ENCODE data around the gene TTBK1.
"Not testable (repeated sequence)": the region's sequence is repeated elsewhere in the genome, so short reads cannot be mapped to it uniquely, and the experiment has no call there.

TTBK1 gene

DNA sequence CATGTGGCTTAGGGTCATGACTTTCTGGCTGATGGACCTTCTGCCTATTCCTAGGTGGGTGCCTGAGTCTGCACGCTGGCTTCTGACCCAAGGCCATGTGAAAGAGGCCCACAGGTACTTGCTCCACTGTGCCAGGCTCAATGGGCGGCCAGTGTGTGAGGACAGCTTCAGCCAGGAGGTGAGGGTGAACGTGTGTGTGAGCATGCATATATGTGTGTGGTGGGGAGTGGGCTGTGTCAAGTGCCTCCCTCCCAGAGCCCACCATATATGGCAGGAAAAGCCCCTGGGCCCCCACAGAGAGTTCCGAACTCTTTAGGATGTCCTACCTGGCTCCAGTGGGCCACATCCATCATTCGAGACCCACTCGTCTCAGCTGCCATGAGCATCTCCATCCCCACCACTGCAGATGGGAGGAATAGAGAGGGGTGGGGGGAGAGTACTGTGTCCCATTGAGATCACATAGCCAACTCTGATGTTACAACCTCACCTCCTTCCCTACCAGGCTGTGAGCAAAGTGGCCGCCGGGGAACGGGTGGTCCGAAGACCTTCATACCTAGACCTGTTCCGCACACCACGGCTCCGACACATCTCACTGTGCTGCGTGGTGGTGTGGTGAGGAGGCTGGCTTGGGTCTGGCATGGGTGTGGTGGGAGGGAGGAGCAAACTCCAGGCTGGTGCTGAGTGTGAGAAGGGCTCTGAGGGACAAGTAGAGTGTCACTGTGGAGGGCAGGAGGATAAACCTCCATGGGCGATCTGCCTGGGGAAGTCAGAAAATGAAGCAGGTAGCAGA lies 58.0 kb downstream of the TTBK1 start:
- DNase-seq = no peak

DNA sequence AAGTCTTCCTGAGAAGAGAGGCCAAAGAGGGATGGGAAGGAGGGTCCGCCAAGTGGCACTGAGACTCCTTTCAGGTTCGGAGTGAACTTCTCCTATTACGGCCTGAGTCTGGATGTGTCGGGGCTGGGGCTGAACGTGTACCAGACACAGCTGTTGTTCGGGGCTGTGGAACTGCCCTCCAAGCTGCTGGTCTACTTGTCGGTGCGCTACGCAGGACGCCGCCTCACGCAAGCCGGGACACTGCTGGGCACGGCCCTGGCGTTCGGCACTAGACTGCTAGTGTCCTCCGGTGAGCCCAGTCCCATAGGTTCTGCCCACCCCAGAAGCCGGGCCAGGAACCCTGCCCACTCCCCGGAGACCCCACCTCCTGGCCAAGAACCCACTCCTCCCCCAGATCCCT lies 58.8 kb downstream of the TTBK1 start:
- no peak for DNase-seq

DNA sequence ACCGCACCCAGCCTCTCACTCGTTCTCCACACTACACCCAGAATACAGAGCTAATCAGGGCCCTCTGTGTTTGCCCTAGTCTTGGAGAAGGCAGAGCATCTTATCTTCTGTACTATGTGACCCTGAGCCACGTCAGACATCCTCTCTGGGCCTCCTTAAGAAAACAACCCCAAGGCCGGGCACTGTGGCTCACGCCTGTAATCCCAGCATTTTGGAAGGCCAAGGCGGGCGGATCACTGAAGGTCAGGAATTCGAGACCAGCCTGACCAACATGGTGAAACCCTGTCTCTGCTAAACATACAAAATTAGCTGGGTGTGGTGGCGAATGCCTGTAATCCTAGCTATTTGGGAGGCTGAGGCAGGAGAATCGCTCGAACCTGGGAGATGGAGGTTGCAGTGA lies 59.7 kb downstream of the TTBK1 start:
- DNase-seq = not testable (repeated sequence)

- DNase-seq = no peak
Observed at GRCh38 chr6:43303751-43304331, 60.6 kb downstream of the TTBK1 start.

DNA sequence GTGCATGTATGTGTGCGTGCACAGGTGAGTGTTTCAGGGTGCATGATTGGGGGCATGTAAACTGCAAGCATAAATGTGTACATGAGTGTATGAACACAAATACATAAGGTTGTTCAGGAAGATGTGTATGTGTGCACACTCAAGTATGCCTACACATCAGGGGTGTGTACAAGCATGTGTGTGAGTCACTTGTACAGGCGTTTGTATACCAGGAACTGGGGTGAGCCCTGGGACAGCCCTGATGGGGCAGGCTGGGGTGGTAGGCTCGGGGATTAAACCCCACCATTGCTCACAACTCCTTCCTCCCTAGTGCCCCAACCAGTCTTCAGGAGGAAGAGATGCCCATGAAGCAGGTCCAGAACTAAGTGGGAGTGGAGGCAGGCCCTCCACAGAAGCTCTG lies 61.1 kb downstream of the TTBK1 start:
- DNase-seq = no peak

DNA sequence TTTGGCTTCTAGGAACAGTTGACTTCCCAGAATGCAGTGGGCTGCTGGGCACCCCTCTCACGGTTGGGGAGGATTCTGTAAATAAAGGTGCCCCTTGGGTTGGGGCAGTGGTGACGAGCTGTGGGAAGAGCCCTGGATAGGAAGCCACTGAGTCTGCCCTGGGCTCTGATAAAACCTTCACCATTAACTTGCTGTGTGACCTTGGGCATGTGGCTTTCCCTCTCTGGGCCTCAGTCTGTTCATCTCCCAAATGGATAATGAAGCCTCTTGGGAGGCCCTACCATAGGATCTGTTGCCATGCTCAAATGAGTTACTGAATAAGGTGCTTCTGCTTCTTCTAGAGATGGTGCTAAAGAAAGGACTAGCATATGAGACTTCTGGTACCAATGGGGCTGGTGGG lies 61.6 kb downstream of the TTBK1 start:
- no peak for DNase-seq

DNA sequence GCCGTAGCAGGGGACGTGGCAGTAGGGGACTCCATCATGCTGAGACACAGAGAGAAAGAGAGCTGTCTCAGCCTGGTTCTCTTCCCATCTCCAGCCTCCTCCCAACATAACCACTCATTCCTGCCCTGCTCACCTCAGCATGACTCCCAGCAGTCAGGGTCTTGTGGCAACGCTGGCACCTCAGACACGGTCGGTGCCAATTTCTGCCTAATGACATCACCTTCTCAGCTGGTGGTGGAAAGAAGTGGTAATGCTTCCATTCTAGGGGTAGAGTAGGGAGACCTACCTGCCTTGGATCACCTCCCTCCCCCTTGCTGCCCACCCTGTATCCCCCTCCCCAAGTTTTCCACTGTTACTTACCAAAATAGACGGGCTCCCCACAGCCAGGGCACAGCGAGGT lies 62.8 kb downstream of the TTBK1 start:
- no peak for DNase-seq

GRCh38 chr6:43307451-43308100 lies 64.3 kb downstream of the TTBK1 start:
- DNase-seq = no peak

DNA sequence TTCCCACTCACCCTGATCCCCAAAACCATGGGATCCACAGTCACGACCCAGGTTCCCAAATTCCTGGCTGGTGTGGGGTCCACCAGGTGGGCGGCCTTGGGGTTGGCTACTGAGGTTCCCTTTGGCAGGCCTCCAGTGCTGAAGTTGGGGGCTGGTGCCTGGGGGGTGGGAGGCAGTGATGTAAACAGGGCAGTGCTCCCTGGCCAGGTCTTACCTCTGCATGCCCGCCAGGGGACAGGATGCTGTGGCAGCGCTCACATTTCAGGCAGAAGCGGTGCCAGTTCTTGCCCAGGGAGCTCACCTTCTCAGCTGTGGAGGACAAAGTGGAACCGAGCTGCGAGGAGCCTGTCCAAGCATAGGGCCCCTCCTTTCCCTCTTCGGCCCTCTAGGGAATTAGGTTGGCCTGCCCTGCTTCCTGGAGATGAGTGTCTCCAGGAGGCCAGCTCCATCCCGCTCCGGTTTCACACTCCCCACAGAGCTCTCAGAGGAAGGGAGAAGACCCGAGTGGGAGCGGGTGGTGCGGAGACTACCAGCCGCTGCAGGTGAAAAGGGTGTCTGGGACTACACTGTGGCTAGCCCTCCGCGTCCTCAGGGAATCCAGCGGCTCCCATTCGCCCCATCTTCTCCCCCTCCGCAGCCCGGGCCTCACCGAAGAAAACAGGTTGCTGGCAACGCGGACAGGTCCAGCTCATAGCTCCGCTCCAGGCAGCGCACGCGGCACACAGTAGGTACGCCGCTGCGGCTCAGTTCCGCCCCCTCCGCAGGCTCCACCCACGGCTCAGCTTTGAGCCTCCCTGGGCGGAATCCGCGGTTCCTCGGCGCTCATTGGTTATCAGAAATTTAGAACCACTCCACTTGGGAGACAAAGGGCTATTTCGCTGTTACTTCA lies 65.1 kb downstream of the TTBK1 start, which contains the start of gene CRIP3:
Gene CRIP3, minus strand, starts transcription at position 726 of the 889 bp plus-strand sequence. Its CDS starts 34 bp downstream, at position 692.
- DNase-seq = no peak

DNA sequence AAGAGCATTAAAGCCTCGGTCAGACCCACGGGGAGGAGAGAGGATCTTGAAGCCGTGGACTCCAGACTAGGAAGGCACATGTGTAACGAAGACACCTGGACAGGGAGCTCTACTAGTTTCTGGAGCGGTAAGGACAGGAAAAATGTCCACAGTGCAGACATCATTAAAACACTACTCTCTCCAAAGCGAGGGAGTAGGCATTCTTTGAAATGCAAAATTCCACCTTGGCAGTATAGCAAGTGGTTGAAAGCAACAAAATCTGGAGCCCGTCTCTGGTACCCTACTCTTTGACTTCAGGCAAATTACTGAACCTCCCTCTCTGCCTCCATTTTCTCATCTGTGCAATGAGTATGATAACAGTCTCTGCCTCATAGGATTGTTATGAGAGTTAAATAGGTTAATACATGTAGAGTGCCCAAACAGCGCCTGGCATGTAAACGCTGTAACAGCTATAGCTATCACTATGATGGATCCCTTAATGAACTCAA lies 65.8 kb downstream of the TTBK1 start:
- no peak for DNase-seq

DNA sequence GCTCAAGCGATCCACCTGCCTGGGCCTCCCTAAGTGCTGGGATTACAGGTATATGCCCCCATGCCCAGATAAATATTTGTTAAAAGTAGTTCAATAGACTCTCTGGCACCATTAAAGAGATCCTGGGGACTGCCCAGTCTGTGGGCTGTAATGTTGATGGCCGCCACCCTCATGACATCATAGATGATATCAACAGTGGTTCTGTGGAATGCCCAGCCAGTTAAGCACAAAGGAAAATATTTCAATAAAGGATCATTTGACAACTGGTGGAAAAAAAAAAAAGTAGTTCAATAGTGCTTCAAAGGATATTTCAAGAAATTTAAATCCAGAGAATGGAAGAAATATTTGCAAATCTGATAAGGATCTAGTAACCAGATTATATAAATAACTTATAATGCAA lies 66.9 kb downstream of the TTBK1 start:
- DNase-seq = no peak

GRCh38 chr6:43310624-43311023 lies 67.3 kb downstream of the TTBK1 start:
- no peak for DNase-seq

DNA sequence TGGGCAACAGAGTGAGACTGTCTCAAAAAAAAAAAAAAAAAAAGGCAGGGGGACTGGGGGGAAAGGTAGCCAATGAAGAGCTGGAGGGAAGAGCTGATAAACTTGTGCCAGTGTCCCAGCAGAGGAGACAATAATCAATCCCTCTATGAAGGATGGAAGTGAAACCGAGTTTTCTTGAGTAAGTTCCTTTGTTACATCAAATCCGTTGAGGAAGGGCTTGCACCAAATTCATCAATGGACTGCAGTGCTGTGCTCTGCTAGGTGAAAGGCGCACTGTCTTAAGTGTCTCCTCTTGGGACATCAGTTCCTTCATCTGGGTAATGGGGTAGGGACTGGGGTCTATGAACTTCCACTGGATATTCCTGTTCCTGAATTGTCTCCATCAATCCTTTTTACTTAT lies 68.4 kb downstream of the TTBK1 start:
- DNase-seq = no peak

- no peak for DNase-seq
Observed at GRCh38 chr6:43313813-43314212, 70.5 kb downstream of the TTBK1 start.

DNA sequence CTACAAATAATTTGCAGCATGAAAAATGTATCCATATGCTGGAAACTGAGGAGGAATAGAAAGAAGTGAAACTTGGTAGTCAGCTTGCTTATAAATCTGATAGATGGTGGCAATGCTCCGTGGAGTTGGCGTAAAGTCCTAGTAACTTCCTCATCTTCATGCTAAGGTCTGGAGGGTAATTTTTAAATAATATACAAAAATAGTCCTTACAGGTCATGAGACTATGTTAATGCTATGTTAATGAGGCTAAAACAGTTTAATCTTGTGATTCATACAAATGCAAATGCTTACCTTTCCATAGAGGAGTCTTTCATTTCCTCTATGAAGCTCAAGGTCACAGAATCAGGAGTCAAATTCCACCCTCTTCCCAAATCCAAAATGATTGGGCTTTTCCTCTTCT lies 74.7 kb downstream of the TTBK1 start:
- DNase-seq = no peak

DNA sequence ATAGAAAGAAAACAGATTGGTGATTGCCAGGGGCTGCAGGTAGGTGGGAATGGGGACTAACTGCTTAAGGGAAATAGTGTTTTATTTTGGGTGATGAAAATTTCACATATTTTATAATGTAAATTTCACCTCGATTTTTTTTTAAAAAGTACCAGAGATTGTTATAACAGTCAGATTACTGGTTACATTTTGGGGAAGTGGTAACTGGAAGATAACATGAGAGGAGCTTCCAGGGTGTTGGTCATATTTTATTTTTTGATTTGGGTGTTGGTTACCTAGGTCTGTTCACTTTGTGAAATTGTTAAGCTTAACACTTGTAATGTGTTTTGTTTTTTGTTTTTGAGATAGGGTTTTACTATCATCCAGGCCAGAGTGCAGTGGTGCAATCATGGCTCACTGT lies 82.6 kb downstream of the TTBK1 start:
- DNase-seq = no peak

DNA sequence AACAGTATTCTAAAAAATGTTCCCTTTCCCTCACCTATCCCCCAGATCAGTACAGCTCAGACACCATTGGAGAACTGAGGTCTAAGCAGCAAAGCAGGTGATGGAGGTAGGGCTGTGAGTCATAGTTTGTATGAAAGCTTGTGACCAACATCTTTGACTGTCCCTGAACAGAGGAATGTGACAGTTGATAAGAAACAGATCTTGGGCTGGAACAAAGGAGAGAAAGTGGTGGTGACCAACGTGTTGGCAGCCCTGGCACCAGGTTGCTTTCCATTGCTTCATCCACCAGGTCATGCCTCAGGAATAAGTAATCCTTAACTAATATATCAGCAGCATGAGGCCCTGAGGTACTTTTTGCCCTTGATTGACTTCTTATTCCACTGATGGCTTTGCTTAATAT lies 85.2 kb downstream of the TTBK1 start:
- no peak for DNase-seq

GRCh38 chr6:43331470-43331869 lies 88.2 kb downstream of the TTBK1 start:
- DNase-seq = no peak

DNA sequence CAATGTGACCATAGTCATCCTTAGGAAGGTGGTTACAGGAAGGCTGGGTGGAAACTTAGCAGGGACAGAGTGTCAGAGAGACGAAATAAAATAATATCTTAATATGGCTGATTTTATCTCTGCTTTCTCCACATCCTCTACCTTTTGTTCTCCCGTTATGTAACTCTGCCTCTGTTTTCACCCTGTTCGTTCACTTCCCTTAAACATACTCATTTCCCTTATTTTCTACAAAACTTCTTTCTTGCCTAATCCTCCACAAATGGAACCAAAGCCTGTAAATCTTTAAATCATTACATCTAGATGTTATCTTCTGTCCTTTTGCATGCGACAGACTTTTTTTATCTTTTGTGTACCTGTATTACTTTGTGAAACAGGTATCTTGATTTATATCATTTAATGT lies 88.6 kb downstream of the TTBK1 start:
- no peak for DNase-seq

DNA sequence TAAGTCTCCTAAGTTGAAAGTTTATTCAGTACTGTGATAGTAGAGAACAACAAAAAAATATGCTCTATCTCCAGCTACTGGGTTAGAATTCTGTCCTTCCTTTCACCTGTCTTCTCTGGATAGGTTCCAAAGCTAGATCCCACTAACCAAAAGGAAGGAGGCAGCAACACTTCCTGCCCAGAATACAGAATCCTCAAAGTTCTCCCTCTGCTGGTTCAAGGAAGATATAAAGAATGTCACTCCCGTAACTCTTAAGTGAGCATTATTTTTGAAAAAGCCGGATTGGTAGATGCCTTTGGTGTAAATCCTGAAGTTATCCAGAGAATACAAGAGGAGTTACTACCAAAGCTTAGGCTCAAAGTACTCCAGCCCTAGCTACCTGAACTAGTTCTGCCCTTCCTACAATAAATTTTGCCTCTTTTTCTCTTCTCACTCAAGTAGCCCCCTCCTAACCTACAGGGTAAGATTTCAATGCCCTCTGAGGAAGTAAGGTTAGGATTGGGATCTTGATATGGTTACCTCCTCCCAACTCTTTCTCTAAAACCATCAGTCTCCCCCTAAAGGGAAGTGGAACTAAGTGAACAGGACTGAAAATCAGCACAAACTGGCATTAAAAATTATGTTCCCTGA lies 91.3 kb downstream of the TTBK1 start:
- DNase-seq = no peak

GRCh38 chr6:43335469-43335868 lies 92.2 kb downstream of the TTBK1 start:
- no peak for DNase-seq

All from nucleus accumbens (tissue), 56 donors.